Thyroid gland (tissue), 4 donors: ENCODE data around the gene FAM241A.

Source experiments
- CTCF ChIP-seq, 6 experiments: fragments of 200-600 bp in 3 of 6; fragments of 450-650 bp in 3 of 6; sonication (generic) in 3 of 6; IDR thresholded peaks; one replicate each; pipeline ENCODE4 v1.5.1; 2016 to 2019; ENCODE audit warnings: antibody characterized with exemption in 6 of 6, mild to moderate bottlenecking in 2 of 6, inconsistent platforms in 1 of 6, moderate library complexity in 1 of 6
- POLR2A ChIP-seq, 2 donors: fragments of 450-650 bp; IDR thresholded peaks; one replicate each; pipeline ENCODE4 v1.6.1; 2017; ENCODE audit warnings: antibody characterized with exemption in 2 of 2, mild to moderate bottlenecking in 2 of 2, moderate library complexity in 1 of 2

DNA sequence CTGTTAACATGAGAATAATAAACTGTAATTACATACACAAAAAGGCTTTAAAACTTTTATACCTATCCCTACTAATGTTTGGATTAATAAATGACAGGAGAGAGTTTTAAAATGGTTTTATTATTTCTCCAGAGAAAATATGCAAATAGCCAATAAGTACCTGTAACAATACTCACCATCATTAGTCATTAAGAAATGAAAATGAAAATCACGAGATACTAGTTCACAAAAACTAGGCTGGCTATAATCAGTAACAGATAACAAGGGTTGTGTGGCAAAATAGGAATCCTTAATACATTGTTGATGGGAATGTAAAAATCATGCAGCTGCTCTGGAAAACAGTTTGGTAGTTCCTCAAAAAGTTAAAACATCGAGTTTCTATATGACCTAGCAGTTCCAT, 61.2 kb downstream of the FAM241A start:
- no peak for TF ChIP-seq CTCF (IDR thresholded peaks at IDR 0.05)
- no peak for TF ChIP-seq POLR2A (IDR thresholded peaks at IDR 0.05)
